Fibroblast of villous mesenchyme (primary cell): Measurements from ENCODE around the gene RECQL5. TPM values are rescaled to one million over a fixed set of nuclear protein-coding genes. Genes with fewer than 3 reads are reported as not detected.

ENCODE experiments used
- DNase-seq: peaks from one replicate; pipeline ENCODE4 v3.0.0-alpha.2; 2010; ENCODE audit warnings: low read depth
- H3K4me3 ChIP-seq: 2 replicates; pipeline ENCODE4 v1.5.1; 2011; ENCODE audit warnings: low read depth, mild to moderate bottlenecking, low read length
- total RNA-seq: library from RNA; depleted of rRNA; stranded (reverse); fragments of >200 nt; gene quantifications from 2 replicates; pipeline ENCODE4 v1.2.3, GENCODE V29; 2012
- TF ChIP-seq, protein P1 (sequence below): IDR thresholded peaks from 2 replicates; pipeline ENCODE4 v1.5.1; 2012; ENCODE audit warnings: low read depth, mild to moderate bottlenecking, low read length; ENCODE audit not compliant: insufficient read depth

RECQL5 gene
- total RNA-seq, 1 donor = 20.7 TPM

DNA sequence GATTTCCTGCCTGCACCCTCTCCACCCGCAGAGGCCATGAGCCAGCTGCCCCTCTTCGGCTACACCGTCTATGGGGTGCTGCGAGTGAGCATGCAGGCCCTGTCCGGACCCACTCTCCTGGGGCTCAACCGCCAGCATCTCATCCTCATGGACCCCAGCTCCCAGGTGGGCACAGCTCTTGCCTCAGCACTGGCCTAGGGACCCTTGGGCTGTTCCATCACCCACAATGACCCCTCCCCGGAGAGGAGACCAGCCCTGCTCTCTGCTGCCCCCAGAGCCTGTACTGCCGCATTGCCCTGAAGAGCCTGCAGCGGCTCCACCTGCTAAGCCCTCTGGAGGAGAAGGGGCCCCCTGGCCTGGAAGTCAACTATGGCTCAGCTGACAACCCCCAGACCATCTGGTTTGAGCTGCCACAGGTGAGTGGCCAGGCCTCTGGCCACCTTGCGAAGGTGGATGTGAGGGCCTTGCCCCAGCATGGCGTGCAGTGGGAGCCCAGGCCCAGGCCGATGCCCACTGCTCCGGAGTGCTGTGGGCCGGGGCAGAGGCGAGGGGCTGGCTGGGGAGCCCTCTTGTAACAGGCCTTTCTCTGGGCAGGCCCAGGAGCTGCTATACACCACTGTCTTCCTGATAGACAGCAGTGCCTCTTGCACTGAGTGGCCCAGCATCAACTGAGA, 41.0 kb downstream of the RECQL5 start:
- no peak overlapping the region for H3K4me3 ChIP-seq
- DNase-seq = peak; percentile 11
- TF ChIP-seq, protein P1, sequence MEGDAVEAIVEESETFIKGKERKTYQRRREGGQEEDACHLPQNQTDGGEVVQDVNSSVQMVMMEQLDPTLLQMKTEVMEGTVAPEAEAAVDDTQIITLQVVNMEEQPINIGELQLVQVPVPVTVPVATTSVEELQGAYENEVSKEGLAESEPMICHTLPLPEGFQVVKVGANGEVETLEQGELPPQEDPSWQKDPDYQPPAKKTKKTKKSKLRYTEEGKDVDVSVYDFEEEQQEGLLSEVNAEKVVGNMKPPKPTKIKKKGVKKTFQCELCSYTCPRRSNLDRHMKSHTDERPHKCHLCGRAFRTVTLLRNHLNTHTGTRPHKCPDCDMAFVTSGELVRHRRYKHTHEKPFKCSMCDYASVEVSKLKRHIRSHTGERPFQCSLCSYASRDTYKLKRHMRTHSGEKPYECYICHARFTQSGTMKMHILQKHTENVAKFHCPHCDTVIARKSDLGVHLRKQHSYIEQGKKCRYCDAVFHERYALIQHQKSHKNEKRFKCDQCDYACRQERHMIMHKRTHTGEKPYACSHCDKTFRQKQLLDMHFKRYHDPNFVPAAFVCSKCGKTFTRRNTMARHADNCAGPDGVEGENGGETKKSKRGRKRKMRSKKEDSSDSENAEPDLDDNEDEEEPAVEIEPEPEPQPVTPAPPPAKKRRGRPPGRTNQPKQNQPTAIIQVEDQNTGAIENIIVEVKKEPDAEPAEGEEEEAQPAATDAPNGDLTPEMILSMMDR = peak; percentile 78

DNA sequence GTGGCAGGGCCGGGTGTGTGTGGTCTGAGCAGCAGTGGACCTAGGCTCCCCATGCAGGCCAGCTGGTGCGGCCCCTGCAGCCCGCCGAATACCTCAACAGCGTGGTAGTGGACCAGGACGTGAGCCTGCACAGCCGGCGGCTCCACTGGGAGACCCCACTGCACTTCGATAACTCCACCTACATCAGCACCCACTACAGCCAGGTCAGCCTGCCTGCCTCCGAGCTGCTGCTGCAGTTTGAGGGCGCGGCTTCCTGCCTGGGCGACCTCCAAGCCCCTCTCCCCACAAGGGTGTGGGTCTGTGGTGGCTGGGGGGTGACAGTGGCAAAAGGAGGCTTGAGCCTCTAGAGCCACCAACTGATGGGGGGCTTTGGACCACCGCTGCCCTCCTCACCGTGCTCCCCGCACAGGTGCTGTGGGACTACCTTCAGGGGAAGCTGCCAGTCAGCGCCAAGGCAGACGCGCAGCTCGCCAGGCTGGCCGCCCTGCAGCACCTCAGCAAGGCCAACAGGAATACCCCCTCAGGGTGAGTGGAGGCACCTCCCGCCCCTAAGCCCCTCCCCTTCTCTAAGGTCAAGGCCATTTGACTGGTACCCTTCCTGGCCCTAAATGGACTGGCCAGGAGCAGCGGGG, 42.1 kb downstream of the RECQL5 start:
- DNase-seq = no peak
- TF ChIP-seq, protein P1 = no peak
- no peak overlapping the region for H3K4me3 ChIP-seq

DNA sequence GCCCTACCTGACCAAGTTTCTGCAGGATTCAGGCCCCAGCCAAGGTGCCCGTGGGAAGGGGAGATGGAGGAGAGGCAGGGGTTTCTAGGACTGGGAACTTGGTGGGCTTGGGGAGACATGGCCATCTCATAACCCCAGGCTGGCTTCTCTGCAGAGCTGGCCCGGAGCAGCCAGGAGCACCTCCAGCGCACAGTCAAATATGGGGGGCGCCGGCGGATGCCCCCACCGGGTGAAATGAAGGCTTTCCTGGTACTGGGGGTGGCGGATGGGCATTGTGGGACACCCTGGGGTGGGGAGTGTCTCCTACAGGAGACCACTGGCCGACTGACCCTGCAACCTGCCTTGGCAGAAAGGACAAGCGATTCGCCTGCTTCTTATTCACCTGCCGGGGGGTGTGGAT, 42.9 kb downstream of the RECQL5 start:
- TF ChIP-seq, protein P1 = no peak
- H3K4me3 ChIP-seq = no peak overlapping the region
- DNase-seq = no peak

DNA sequence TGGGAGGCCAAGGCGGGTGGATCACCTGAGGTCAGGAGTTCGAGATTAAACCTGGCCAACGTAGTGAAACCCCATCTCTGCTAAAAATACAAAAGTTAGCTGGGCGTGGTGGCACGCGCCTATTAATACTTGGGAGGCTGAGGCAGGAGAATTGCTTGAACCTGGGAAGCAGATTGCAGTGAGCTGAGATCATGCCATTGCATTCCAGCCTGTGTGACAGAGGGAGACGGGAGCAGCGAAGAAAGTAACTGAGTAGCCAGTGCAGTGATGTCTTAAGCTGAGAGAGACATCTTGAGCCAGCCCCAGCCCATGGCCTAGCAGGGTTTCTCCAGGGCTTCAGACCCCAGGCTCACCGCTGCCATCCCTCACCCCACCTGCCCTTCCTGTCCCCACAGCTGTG, 43.6 kb downstream of the RECQL5 start:
- no peak for DNase-seq
- TF ChIP-seq, protein P1 = no peak
- H3K4me3 ChIP-seq = no peak overlapping the region

DNA sequence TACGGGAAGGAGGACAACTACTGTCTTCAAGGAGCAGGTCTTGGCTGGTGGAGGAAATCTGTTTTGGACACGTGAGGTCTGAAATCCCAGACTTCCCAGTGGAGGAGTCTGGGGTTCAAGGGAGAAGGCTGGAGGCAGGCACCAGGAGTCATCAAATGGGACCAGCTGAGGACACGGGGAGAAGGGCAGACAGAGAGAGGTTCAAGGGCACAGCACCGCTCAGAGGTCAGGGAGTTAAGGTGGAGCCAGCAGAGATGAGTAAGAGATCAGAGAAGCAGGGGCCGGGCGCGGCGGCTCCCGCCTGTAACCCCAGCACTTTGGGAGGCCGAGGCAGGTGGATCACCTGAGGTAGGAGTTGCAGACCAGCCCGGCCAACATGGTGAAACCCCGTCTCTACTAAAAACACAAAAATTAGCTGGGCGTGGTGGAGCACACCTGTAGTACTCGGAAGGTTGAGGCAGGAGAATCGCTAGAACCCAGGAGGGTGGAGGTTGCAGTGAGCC, 44.1 kb downstream of the RECQL5 start:
- H3K4me3 ChIP-seq = no peak overlapping the region
- DNase-seq = no peak
- TF ChIP-seq, protein P1 = no peak

DNA sequence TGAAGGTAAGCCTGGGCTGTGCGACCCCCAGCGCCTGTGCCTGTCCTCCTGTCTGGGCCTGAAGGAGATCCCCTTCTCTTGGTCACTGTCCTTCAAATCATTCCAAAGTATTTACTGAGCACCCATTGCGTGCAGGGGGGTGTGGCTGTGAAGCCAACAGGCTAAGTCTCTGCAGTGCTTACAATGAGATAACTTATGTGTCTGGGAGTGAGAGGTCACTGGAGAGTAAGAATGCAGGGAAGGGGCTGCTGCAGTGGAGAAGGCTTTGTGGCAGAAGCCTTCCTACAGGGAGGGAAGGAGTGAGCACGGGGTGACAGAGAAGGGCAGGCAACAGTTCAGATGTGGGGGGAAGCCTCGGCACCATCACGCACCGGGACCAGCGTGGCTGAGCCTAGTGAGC, 44.9 kb downstream of the RECQL5 start:
- TF ChIP-seq, protein P1 = no peak
- DNase-seq = no peak
- H3K4me3 ChIP-seq = no peak overlapping the region
